GM12872 (cell line): Measurements from ENCODE around the gene FMN1.

Experiments
- CTCF ChIP-seq: IDR thresholded peaks from 3 replicates; pipeline ENCODE4 v1.5.1; 2011; ENCODE audit warnings: low read depth, mild to moderate bottlenecking, low read length, moderate library complexity; ENCODE audit not compliant: insufficient read depth

Gene FMN1

GRCh38 chr15:32778391-32779176, 415.9 kb downstream of the FMN1 start:
- TF ChIP-seq CTCF, result no peak

- no peak for TF ChIP-seq CTCF
These were observed 419.4 kb downstream of the FMN1 start for GRCh38 chr15:32775103-32775502.

GRCh38 chr15:32774022-32774421, 420.5 kb downstream of the FMN1 start:
- no peak for TF ChIP-seq CTCF

GRCh38 chr15:32767236-32767635, 427.3 kb downstream of the FMN1 start:
- no peak for TF ChIP-seq CTCF

GRCh38 chr15:32766101-32766500, 428.4 kb downstream of the FMN1 start:
- no peak for TF ChIP-seq CTCF

GRCh38 chr15:32765236-32765635, 429.3 kb downstream of the FMN1 start:
- no peak for TF ChIP-seq CTCF

- no peak for TF ChIP-seq CTCF
These were observed 431.2 kb downstream of the FMN1 start for GRCh38 chr15:32763295-32763694.

GRCh38 chr15:32757426-32757825, 437.1 kb downstream of the FMN1 start:
- TF ChIP-seq CTCF, result no peak
